DOHH2 (cell line): Measurements from ENCODE around the gene HSPA9.
A peak's percentile ranks its signal among the peaks of the same experiment; 100 is the strongest.

Experiments
- H3F3A ChIP-seq: fragments of 200-600 bp; sonication (generic), shearing (Covaris generic); 2 replicates; pipeline ENCODE4 v1.6.0; 2016; ENCODE audit warnings: antibody characterized with exemption, mild to moderate bottlenecking; ENCODE audit not compliant: control insufficient read depth, insufficient read depth
- H3K27ac ChIP-seq: fragments of 200-600 bp; sonication (generic); 2 replicates; pipeline ENCODE4 v1.5.1; 2014; ENCODE audit warnings: low read depth, mild to moderate bottlenecking, low read length, moderate library complexity
- H3K27me3 ChIP-seq: fragments of 200-600 bp; sonication (generic); 2 replicates; pipeline ENCODE4 v1.6.1; 2014; ENCODE audit warnings: mild to moderate bottlenecking, low read length, mixed read lengths; ENCODE audit not compliant: control insufficient read depth
- H3K36me3 ChIP-seq: fragments of 200-600 bp; sonication (generic); 2 replicates; pipeline ENCODE4 v1.6.1; 2014; ENCODE audit warnings: mild to moderate bottlenecking, low read length, moderate library complexity, mixed read lengths; ENCODE audit not compliant: control insufficient read depth
- H3K4me1 ChIP-seq: fragments of 200-600 bp; sonication (generic); 2 replicates; pipeline ENCODE4 v1.6.1; 2014; ENCODE audit warnings: mild to moderate bottlenecking, low read length, mixed read lengths; ENCODE audit not compliant: control insufficient read depth
- H3K4me2 ChIP-seq: fragments of 200-600 bp; sonication (generic); 2 replicates; pipeline ENCODE4 v1.6.0; 2014; ENCODE audit warnings: mild to moderate bottlenecking, low read length, moderate library complexity
- H3K4me3 ChIP-seq: fragments of 200-600 bp; sonication (generic); 2 replicates; pipeline ENCODE4 v1.5.1; 2014; ENCODE audit warnings: mild to moderate bottlenecking, low read length, mixed read lengths
- H3K79me2 ChIP-seq: fragments of 200-600 bp; sonication (generic); 2 replicates; pipeline ENCODE4 v1.6.1; 2014; ENCODE audit warnings: mild to moderate bottlenecking, low read length, mixed read lengths; ENCODE audit not compliant: control insufficient read depth
- H3K9me2 ChIP-seq: fragments of 200-600 bp; sonication (generic); replicated peaks from 2 replicates; pipeline ENCODE4 v1.6.1; 2014; ENCODE audit warnings: mild to moderate bottlenecking, low read length, mixed read lengths; ENCODE audit not compliant: control insufficient read depth
- H3K9me3 ChIP-seq: fragments of 200-600 bp; sonication (generic); 2 replicates; pipeline ENCODE4 v1.6.1; 2014; ENCODE audit warnings: antibody characterized with exemption, low read length, mixed read lengths; ENCODE audit not compliant: control insufficient read depth, insufficient read depth
- H4K20me1 ChIP-seq: fragments of 200-600 bp; sonication (generic); 2 replicates; pipeline ENCODE4 v1.6.0; 2014; ENCODE audit warnings: low read depth, mild to moderate bottlenecking, antibody characterized with exemption, low read length, moderate library complexity; ENCODE audit not compliant: control insufficient read depth, insufficient read depth
- CTCF ChIP-seq: fragments of 200-600 bp; sonication (generic); IDR thresholded peaks from one replicate; pipeline ENCODE4 v1.5.1; 2014; ENCODE audit warnings: antibody characterized with exemption, mild to moderate bottlenecking, low read depth, low read length; ENCODE audit not compliant: poor library complexity, severe bottlenecking
- EZH2phosphoT487 ChIP-seq: fragments of 200-600 bp; sonication (generic); IDR thresholded peaks from 2 replicates; pipeline ENCODE4 v1.6.1; 2017; ENCODE audit warnings: borderline replicate concordance, mild to moderate bottlenecking, antibody characterized with exemption, low read length, moderate library complexity, mixed read lengths

The HSPA9 gene

GRCh38 chr5:138580001-138580400 lies 4.8 kb upstream of the HSPA9 start:
- Histone ChIP-seq H3K9me2 (no peaks in the 10 kb centered on the region), H3F3A (peaks cover 2% of the 10 kb centered on the region; the same call in 1 of the 2 replicates), H3K79me2 (peaks cover 5% of the 10 kb centered on the region), H3K9me3 (no peaks in the 10 kb centered on the region), H3K4me1 (peaks cover 26% of the 10 kb centered on the region), H3K27me3 (peaks cover 6% of the 10 kb centered on the region; the same call in 1 of the 2 replicates), H3K27ac (no peak overlapping the region), H4K20me1 (no peaks in the 10 kb centered on the region), H3K36me3 (peaks cover 2% of the 10 kb centered on the region), H3K4me3 (no peak overlapping the region), H3K4me2 (no peak overlapping the region)
- no peak for TF ChIP-seq EZH2phosphoT487
- no peak for TF ChIP-seq CTCF

DNA sequence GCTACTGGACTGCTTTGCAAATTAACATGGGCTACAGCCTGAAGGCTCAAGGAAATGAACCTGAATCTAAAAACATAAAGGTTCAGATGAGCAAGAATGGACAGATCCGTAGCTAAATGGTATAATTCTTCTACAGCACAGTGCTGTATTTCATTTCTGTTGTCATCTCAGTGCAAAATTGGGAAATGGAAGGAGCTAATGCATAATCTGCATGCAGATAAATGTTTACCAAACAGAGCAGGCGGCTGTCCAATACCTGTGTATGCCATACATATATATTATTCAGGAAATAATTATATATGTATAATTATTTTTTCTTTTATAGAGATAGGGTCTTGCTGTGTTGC lies 4.3 kb upstream of the HSPA9 start:
- Histone ChIP-seq H3K36me3 (peaks cover 7% of the 10 kb centered on the region), H3K9me2 (no peaks in the 10 kb centered on the region), H3K27ac (no peak overlapping the region), H3K79me2 (peaks cover 10% of the 10 kb centered on the region), H3K27me3 (0 out of 2 replicates have a peak, but pooled peaks cover 1% of the 10 kb centered on the region), H3K4me2 (no peak overlapping the region), H3K4me1 (peaks cover 26% of the 10 kb centered on the region), H3F3A (peaks cover 2% of the 10 kb centered on the region; the same call in 1 of the 2 replicates), H4K20me1 (no peaks in the 10 kb centered on the region), H3K9me3 (no peaks in the 10 kb centered on the region), H3K4me3 (no peak overlapping the region)
- TF ChIP-seq EZH2phosphoT487, result no peak
- peak; percentile 23 for TF ChIP-seq CTCF

DNA sequence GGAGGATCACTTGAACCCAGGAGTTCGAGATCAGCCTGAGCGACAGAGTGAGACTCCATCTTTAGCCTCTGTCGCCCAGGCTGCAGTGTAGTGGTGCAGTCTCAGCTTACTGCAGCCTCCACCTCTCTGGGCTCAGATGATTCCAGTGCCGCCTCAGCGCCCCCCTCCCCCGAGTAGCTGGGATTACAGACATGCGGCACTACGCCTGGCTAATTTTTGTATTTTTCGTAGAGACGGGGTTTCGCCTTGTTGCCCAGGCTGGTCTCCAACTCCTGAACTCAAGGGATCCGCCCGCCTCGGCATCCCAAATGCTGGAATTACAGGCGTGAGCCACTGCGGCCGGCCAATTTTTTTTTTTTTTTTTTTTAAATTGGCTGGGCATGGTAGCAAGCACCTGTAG lies 2.3 kb upstream of the HSPA9 start:
- Histone ChIP-seq H3K9me3 (no peaks in the 10 kb centered on the region), H3K79me2 (peaks cover 30% of the 10 kb centered on the region), H3F3A (peaks cover 7% of the 10 kb centered on the region; the same call in 1 of the 2 replicates), H3K4me1 (peaks cover 36% of the 10 kb centered on the region), H3K9me2 (no peaks in the 10 kb centered on the region), H4K20me1 (no peaks in the 10 kb centered on the region; the same call in 1 of the 2 replicates), H3K36me3 (peaks cover 27% of the 10 kb centered on the region), H3K4me2 (peak overlapping the region; percentile 54), H3K4me3 (peak overlapping the region; percentile 27; the same call in 1 of the 2 replicates), H3K27ac (peak overlapping the region; percentile 37), H3K27me3 (no peaks in the 10 kb centered on the region)
- TF ChIP-seq CTCF (no peak), EZH2phosphoT487 (no peak)
